ENCODE results near the gene DHX40. TPM values are rescaled to one million over a fixed set of nuclear protein-coding genes. Genes with fewer than 3 reads are reported as not detected.

DHX40 gene
- total RNA-seq, 1 experiment from 2014 or later, result 22.9 TPM

- Histone ChIP-seq H3K27ac (ENCODE audit: low read depth, low read length, poor library complexity, severe bottlenecking) (no peak overlapping the region), H3K4me3 (ENCODE audit: low read depth, low read length, poor library complexity, severe bottlenecking) (no peak overlapping the region), H3K36me3 (ENCODE audit: insufficient read depth, low read length, poor library complexity, severe bottlenecking) (no peaks in the 10 kb centered on the region), H3K4me1 (ENCODE audit: insufficient read depth, low read length, poor library complexity, severe bottlenecking) (peaks cover under 1% of the 10 kb centered on the region), H3K9me3 (ENCODE audit: low read depth, low read length, poor library complexity, severe bottlenecking) (no peaks in the 10 kb centered on the region), H3K27me3 (replicated peaks; ENCODE audit: insufficient read depth, low read depth, low read length, poor library complexity) (peaks cover 42% of the 10 kb centered on the region)
- TF ChIP-seq EZH2 (IDR thresholded peaks at IDR 0.05; ENCODE audit: borderline replicate concordance, low read depth, low read length, poor library complexity, severe bottlenecking), result no peak
- TF ChIP-seq, protein P1, sequence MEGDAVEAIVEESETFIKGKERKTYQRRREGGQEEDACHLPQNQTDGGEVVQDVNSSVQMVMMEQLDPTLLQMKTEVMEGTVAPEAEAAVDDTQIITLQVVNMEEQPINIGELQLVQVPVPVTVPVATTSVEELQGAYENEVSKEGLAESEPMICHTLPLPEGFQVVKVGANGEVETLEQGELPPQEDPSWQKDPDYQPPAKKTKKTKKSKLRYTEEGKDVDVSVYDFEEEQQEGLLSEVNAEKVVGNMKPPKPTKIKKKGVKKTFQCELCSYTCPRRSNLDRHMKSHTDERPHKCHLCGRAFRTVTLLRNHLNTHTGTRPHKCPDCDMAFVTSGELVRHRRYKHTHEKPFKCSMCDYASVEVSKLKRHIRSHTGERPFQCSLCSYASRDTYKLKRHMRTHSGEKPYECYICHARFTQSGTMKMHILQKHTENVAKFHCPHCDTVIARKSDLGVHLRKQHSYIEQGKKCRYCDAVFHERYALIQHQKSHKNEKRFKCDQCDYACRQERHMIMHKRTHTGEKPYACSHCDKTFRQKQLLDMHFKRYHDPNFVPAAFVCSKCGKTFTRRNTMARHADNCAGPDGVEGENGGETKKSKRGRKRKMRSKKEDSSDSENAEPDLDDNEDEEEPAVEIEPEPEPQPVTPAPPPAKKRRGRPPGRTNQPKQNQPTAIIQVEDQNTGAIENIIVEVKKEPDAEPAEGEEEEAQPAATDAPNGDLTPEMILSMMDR (conservative IDR thresholded peaks at IDR 0.05; ENCODE audit: low read depth, low read length), result no peak
- ChIA-PET POLR2A (ENCODE audit: low non-redundant PET) (no interaction called here), CTCF (no interaction called here)
- no TSS peak for BruUV-seq (replicated peaks)
- intact Hi-C loops (cut with micrococcal nuclease; ENCODE audit: unreplicated experiment), result loop anchor here (10.0 kb wide), 2 partner anchors 158 to 508 kb away; no protein-coding TSS in a partner anchor
- no peak for DNase-seq (ENCODE audit: low spot score)
Observed at GRCh38 chr17:59526451-59526850, 39.0 kb upstream of the DHX40 start.

GRCh38 chr17:59527325-59527917, 38.0 kb upstream of the DHX40 start:
- intact Hi-C loops (cut with micrococcal nuclease; ENCODE audit: unreplicated experiment), result loop anchor here (10.0 kb wide), 2 partner anchors 157 to 507 kb away; no protein-coding TSS in a partner anchor
- H3K9me3 ChIP-seq (ENCODE audit: low read depth, low read length, poor library complexity, severe bottlenecking), result no peaks in the 10 kb centered on the region
- TF ChIP-seq, protein P1 (conservative IDR thresholded peaks at IDR 0.05; ENCODE audit: low read depth, low read length), result no peak
- TF ChIP-seq EZH2 (IDR thresholded peaks at IDR 0.05; ENCODE audit: borderline replicate concordance, low read depth, low read length, poor library complexity, severe bottlenecking), result no peak
- ChIA-PET CTCF (no interaction called here), POLR2A (ENCODE audit: low non-redundant PET) (no interaction called here)
- H3K4me1 ChIP-seq (ENCODE audit: insufficient read depth, low read length, poor library complexity, severe bottlenecking), result no peaks in the 10 kb centered on the region
- no TSS peak for BruUV-seq (replicated peaks)
- no peak overlapping the region for H3K4me3 ChIP-seq (ENCODE audit: low read depth, low read length, poor library complexity, severe bottlenecking)
- no peak for DNase-seq (ENCODE audit: low spot score)
- no peak overlapping the region for H3K27ac ChIP-seq (ENCODE audit: low read depth, low read length, poor library complexity, severe bottlenecking)
- no peaks in the 10 kb centered on the region for H3K36me3 ChIP-seq (ENCODE audit: insufficient read depth, low read length, poor library complexity, severe bottlenecking)
- H3K27me3 ChIP-seq (replicated peaks; ENCODE audit: insufficient read depth, low read depth, low read length, poor library complexity), result peaks cover 42% of the 10 kb centered on the region

- BruUV-seq (replicated peaks), result no TSS peak
- CTCF ChIA-PET, result no interaction called here
- Histone ChIP-seq H3K4me3 (ENCODE audit: low read depth, low read length, poor library complexity, severe bottlenecking) (no peak overlapping the region), H3K27ac (ENCODE audit: low read depth, low read length, poor library complexity, severe bottlenecking) (no peak overlapping the region), H3K4me1 (ENCODE audit: insufficient read depth, low read length, poor library complexity, severe bottlenecking) (no peaks in the 10 kb centered on the region), H3K9me3 (ENCODE audit: low read depth, low read length, poor library complexity, severe bottlenecking) (no peaks in the 10 kb centered on the region), H3K36me3 (ENCODE audit: insufficient read depth, low read length, poor library complexity, severe bottlenecking) (no peaks in the 10 kb centered on the region), H3K27me3 (replicated peaks; ENCODE audit: insufficient read depth, low read depth, low read length, poor library complexity) (peaks cover 42% of the 10 kb centered on the region)
- POLR2A ChIA-PET (ENCODE audit: low non-redundant PET), result no interaction called here
- intact Hi-C loops (cut with micrococcal nuclease; ENCODE audit: unreplicated experiment), result loop anchor here (10.0 kb wide), 2 partner anchors 157 to 507 kb away; no protein-coding TSS in a partner anchor
- DNase-seq (ENCODE audit: low spot score), result no peak
- TF ChIP-seq EZH2 (IDR thresholded peaks at IDR 0.05; ENCODE audit: borderline replicate concordance, low read depth, low read length, poor library complexity, severe bottlenecking), result no peak
- TF ChIP-seq, protein P1 (conservative IDR thresholded peaks at IDR 0.05; ENCODE audit: low read depth, low read length), result no peak
Observed at GRCh38 chr17:59527931-59528330, 37.5 kb upstream of the DHX40 start.

All from A673 (cell line).